Stimulated activated naive CD8-positive, alpha-beta T cell treated with anti-CD3 and anti-CD28 coated beads, Interleukin-15, Interleukin-2, amounts not matched to agents 100 U/mL and 50 U/mL, for 24 hours (primary cell): Measurements from ENCODE around the gene RLF.

Experiments
- ATAC-seq: fragments of 150-1000 bp; cut with Tn5 transposase; one replicate; pipeline ENCODE4 v1.10.0; 2021
- DNase-seq: peaks from one replicate; pipeline ENCODE4 v3.0.0; 2021

The RLF gene

DNA sequence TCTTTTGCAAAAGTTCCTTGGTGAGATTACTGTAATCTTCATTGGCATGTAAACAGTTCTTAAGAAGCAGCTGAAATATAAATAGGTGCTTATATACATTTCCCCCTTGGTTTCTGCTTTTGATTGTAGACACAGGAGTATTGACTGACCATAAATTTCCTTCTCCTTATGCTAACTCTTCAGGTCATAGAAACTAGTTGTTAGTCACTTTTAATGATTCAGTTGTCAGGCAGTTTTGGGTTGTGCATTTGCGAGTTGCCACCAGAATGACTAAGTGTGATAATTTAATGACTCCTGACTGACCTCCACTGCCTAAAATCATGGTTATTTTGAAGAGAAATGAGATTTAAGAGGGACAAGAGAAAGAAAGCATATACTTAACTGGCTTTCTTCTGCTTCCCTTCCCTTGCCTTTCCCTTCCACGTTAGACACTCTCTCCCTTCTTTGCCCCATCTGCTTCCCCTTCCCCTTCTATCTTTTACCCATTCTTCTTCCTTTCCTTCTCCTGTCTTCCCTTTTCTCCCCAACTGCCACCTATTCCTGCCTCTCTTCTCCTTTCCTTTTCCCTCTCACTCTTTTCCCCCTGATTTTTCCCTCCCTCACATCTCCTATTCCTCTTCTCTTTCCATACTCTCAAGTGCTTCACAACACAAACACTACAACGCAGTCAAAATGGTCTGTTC is 109.1 kb downstream of the RLF start:
- DNase-seq, result no peak
- peak; percentile 95 for ATAC-seq

DNA sequence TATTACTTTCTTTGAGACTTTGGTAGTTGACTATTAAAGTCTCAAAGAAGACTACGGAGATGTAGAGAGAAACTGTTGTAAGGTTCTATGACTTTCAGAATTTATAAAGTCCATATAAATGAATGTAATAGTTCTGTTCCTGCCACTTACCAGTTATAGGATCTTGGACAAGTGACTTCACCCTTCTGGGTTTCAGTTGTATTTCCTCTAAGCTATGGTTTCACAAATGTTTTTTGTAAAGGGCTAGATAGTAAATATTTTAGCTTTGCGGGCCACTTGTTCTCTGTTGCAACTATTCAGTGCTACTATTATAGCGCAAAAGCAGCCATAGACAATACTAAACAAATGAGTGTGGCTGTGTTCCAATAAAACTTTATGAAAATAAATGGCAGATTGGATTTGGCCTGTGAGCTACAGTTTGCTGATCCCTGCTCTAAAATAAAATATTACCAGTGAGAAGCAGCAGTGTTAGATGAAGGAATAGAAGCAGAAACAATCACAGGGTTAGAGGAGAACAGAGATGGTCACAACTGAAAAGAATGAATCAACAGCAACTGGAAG is 111.5 kb downstream of the RLF start:
- ATAC-seq, result no peak
- DNase-seq, result no peak

DNA sequence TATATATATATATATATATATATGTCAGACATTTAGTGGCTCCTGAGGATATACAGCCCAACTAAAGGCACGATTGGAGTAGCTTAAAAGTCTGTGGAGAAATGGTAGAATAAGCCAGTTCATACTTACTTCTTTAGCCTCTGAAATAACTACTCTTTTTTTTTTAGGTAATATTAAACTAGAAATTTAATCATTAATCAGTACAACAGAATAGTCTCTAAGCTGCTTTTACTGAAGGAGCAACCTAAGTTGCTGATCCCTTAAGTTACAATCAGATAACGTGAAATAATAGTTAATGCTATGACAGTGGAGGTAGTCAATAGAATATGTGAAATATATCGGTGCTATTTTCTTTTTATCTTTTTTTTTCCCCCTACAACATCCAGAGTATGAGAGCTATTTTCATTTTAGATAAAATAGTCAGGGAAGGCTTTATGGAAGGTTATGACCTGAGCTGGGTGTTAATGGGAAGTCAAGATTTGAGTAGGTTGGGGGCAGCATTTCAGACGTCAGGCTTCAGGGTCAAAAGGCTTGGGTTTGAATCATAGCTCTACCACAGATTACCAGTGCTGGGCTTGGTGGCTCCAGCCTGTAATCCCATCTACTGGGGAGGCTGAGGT is 112.5 kb downstream of the RLF start:
- DNase-seq (no peak), ATAC-seq (no peak)

DNA sequence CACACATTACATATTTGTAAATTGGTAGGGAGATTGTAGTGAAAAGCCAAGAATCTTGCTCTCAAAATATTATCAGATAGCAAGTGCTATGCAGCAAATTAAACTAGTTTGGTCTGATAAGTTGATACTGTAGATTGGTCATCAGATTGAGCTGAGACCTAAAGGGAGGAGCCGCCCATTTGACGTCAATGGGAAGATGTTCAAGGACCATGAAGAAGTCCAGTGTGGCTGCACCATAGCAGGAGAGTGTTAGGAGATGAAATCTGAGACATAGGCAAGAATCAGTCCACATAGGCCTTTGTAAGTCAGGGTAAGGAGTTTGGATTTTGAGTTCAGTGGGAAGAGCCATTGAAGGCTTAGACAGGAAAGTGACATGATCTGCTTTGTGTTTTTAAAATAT is 113.1 kb downstream of the RLF start:
- DNase-seq (no peak), ATAC-seq (no peak)

DNA sequence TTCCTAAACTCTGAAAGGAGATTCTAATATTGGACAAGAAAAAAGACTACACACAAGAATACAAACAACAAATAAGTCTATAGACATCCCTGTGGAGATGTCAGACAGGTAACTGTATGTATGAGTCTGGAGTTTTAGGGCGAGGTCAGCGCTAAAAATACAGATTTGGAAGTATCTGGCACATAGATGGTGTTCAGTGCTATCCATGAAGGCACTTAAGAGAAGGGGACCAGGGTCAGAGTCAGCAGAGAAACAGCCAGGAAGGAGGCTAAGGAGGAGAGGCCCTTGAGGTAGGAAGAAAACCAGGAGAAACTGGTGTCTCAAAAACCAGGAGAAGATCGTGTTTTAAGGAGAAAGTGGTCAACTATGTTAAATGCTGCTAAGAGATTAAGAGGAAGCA is 114.9 kb downstream of the RLF start:
- no peak for DNase-seq
- ATAC-seq, result no peak

DNA sequence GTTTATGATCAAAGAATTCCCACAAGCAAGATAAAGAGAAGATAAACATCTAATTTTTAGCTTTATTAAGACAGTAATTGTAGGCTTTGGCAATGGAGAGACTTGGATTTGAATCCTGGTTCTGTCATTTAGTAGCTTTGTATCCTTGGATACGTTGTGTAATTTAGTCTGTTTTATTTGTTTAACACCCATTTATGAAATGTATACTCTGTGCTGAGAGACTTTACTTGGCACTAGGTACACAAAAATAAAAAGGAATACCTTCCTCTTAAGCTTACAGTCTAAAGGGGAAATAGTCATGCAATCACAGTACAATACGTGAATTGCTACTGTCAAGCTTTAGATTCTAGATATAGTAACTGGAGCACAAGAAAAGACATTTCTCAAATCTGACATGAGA is 120.7 kb downstream of the RLF start:
- DNase-seq, result no peak
- no peak for ATAC-seq
